HG02870 (cell line): ENCODE data around the gene PDK4.
"Not testable (repeated sequence)": the region's sequence is repeated elsewhere in the genome, so short reads cannot be mapped to it uniquely, and the experiment has no call there.

Experiments used
- ATAC-seq: cut with Tn5 transposase; IDR thresholded peaks from one replicate; pipeline ENCODE4 v1.9.1; 2021; ENCODE audit warnings: mild to moderate bottlenecking, moderate library complexity; ENCODE audit not compliant: unreplicated experiment

PDK4 gene

GRCh38 chr7:95605275-95605674 is 9.0 kb upstream of the PDK4 start:
- ATAC-seq: no peak

DNA sequence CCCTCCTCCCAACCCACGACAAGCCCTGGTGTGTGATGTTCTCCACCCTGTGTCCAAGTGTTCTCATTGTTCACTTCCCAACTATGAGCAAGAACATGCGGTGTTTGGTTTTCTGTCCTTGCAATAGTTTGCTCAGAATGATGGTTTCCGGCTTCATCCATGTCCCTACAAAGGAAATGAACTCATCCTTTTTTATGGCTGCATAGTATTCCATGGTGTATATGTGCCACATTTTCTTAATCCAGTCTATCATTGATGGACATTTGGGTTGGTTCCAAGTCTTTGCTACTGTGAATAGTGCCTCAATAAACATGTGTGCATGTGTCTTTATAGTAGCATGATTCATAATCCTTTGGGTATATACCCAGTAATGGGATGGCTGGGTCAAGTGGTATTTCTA is 8.5 kb upstream of the PDK4 start:
- not testable (repeated sequence) for ATAC-seq

DNA sequence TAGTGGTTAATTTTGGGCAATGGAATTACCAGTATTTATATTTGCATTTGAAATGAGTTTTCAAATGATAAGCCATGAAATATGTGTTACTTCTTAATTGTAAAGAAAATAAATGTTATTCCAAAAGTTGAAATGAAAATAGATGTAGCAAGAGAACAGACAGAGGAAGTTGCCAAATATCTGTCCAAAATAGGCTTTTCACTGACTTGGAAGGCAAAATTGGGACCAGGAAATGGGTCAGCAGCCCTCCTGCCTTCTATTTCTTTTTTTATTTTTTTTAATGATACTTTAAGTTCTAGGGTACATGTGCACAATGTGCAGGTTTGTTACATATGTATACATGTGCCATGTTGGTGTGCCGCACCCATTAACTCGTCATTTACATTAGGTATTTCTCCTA is 8.1 kb upstream of the PDK4 start:
- not testable (repeated sequence) for ATAC-seq

- no peak for ATAC-seq
Observed at GRCh38 chr7:95602421-95602820, 6.1 kb upstream of the PDK4 start.

DNA sequence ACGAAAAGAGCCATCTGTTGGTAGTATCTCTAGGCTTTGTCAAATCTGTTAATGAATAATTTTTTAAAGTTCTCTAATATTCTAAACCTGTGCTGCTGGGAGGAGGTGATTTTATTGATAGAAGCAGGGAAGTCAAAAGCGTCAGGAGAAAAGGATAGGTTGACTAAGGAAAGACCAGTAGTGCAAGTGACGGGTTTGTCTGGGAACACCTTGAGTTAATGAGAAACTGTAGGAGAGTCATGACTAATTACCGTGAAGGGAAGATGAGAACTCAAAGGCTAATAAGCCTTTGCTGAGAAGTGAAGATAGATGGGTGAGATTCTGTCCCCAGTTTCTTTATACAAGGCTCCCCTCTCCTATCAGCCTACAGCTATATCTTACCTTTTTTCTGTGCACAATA is 5.0 kb upstream of the PDK4 start:
- no peak for ATAC-seq

DNA sequence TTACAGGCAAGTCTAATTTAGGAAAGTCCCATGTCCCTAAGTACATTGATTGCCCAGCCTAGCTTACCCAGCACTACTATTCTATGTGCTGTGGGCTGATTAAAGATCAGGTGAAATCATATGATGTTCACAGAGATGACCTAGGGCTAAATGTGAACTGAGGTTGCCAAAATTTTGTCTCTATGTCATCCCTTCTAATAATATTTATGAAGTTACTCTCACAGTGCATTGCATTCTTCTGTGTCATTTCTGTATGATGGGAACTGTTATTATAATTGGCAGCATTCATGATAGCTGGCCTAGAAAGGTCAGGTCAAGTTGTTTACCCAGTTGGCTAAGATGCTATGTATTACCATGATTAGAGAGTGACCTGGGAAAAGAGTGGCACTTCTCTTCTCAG is 2.8 kb upstream of the PDK4 start:
- ATAC-seq: no peak

DNA sequence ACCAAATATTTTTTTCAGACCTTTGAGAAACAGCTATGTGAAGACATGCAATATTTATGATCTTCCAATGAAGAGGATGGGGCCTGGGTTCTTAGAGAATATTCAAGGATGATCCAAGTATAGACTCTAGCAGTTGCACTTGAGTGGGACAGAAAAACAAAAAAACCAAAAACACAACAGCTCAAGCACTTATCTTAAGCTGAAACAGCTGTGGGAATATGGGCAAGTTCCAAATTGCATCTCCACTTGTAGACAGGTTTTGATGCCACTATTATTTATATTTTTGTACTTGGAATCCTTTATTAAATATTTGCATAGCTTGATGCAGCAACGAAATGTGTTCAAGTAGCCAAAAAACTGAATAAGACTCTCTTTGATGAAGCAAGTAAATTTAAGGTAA is 2.2 kb upstream of the PDK4 start:
- no peak for ATAC-seq

DNA sequence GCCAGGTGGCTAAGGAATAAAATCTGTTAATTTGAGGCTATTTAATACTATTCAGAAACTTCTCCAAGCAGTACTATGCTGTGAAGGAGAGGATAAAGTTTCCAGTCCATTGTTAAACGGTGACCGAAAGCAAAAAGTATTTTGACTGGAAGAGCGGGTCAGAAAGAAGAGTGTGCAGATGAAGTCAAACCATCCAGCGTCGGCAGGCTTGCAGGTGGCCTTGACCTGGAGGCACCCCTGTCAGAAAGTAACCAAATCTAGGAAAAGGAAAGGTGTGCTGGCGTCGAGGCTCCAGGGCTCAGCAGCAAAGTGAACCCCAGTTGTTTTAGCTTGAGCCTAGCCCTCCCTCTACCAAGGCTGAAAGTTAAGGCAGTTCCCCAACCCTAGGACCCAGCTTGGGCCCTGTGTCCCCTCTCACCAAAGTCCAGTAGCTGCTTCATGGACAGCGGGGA is 544 bp downstream of the PDK4 start:
- no peak for ATAC-seq

DNA sequence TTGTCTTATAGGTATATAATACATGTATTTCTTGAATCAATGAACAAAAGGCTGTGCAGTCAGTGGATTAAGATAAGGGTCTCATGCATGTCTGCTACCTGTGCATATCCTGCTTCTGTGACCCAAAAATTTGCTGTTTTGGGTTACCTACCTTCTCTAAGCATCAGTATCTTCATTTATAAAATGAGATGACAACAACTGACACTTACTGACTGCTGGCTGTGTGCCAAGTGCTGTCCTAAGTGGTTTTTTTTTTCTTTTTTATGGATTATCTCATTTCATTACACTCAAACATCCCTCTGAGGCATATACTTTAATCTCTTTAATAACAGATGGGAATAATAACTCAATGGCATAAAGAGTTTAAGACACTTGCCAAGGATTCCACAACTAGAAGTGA is 2.1 kb downstream of the PDK4 start:
- ATAC-seq: no peak

GRCh38 chr7:95593343-95593742 is 3.0 kb downstream of the PDK4 start:
- ATAC-seq: no peak

DNA sequence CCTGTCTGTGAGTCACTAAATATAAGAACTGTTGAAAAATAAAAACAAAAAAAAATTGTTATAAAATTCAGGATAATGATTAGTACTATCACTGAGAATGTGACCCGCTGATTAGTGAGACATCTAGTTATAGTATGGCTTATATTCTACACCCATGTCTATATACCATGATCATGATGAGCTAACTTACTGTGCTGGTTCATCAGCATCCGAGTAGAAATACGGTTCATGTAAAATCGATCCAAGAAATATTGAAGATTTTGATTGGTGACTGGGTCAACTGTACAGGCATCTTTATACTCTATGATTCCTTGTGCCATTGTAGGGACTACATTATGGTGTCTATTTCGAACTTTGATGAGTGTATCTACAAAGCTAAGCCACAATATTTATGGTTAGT is 3.7 kb downstream of the PDK4 start:
- no peak for ATAC-seq

GRCh38 chr7:95590387-95591248 is 5.7 kb downstream of the PDK4 start:
- ATAC-seq: no peak

- no peak for ATAC-seq
Observed at GRCh38 chr7:95589766-95590165, 6.5 kb downstream of the PDK4 start.

GRCh38 chr7:95589031-95589430 is 7.3 kb downstream of the PDK4 start:
- ATAC-seq: no peak

- no peak for ATAC-seq
Observed at GRCh38 chr7:95586951-95587301, 9.4 kb downstream of the PDK4 start.

DNA sequence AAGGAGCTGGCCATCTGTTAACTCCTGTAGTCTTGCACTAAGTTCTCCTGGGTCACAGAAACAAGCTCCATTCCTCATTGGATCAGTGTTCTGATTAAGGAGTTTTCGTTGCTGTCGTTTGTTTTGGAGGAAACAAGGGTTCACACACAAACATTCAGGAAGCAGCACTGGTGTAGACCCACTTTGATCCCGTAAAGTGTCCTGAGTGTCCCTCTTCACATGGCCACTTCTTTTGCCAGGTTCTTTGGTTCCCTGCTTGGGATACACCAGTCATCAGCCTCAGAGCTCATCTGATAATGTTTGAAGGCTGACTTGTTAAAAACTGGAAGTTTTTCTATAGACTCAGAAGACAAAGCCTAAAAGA is 10.9 kb downstream of the PDK4 start:
- ATAC-seq: no peak

- no peak for ATAC-seq
Observed at GRCh38 chr7:95584769-95585425, 11.4 kb downstream of the PDK4 start.

- ATAC-seq: no peak
Observed at GRCh38 chr7:95583834-95584621, 12.3 kb downstream of the PDK4 start.

DNA sequence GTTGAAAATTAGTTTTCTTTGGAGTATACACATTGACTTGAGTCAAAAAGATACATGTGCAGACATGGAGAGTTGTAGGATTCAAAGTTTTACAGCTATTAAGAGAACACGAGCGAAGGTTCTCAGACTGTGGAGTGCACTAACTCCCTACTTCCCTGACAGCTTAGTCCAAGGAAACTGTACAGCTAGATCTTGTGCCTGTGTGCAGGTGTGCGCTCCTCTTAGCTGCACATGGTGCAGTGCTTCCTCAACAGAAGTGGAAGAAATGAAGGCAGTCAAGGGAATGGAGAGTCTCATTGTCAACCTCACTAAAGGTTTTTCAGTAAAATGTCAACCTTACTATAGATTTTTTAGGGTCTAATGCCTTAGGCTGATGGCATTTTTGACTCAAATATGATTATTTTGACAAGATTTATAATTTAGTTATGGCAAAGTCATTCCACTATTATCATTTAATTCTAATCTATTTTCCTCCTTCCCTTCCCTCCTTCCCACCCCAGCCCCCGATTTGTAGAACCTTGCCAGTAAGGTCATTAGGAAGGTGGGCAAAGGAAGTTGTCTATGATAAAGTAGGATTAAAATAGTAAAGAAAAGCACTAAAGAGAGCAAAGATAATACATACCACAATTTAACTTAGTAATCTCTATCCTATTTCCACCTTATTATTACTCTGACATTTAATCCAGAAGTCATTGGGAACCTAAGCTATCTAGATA is 13.6 kb downstream of the PDK4 start:
- ATAC-seq: no peak

DNA sequence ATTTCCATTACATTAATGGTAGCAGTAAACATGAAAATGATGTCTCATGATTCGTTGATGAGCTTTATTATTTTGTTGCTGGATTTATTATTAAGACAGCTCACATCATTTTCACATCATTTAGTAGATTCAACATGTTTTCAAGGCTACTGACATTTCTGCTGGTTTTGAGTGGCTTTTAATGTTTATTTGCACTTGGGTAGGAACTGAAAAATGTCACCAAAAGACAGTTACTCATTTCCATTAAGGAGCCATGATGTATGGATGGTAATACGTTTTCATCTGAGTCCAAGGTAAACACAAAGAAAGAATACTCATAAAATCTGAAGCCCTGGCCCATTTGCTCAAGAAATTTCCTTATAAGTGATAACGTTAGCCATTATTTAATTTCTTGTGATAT is 14.8 kb downstream of the PDK4 start:
- no peak for ATAC-seq

- no peak for ATAC-seq
Observed at GRCh38 chr7:95579318-95579717, 17.0 kb downstream of the PDK4 start.
